Gastrocnemius medialis (tissue), 4 donors: Measurements from ENCODE around the gene RFK. TPM values are rescaled to one million over a fixed set of nuclear protein-coding genes. Genes with fewer than 3 reads are reported as not detected.

Experiments
- ATAC-seq, 2 donors: fragments of 150-250 bp; one replicate each; pipeline ENCODE4 v1.9.1; 2016
- DNase-seq, 2 donors: peaks; one replicate each; pipeline ENCODE4 v3.0.0-alpha.2; 2019
- H3K27ac ChIP-seq, 4 donors: fragments of 200-600 bp; sonication (generic); 1 replicate in 1 of 4; 2 replicates in 3 of 4; pipeline ENCODE4 v1.5.1; 2016 to 2018; ENCODE audit warnings: mild to moderate bottlenecking in 2 of 4, moderate library complexity in 1 of 4
- H3K27me3 ChIP-seq, 3 donors: fragments of 200-600 bp; sonication (generic) in 2 of 3; 1 replicate in 1 of 3; 2 replicates in 2 of 3; pipeline versions ENCODE4 v1.5.1 to v1.6.0; 2016 to 2019; ENCODE audit warnings: mild to moderate bottlenecking in 1 of 3, moderate library complexity in 1 of 3
- H3K36me3 ChIP-seq, 2 donors: fragments of 200-600 bp; sonication (generic) in 1 of 2; one replicate each; pipeline ENCODE4 v1.5.1; 2017 to 2018
- H3K4me1 ChIP-seq, 2 donors: fragments of 200-600 bp; sonication (generic) in 1 of 2; one replicate each; pipeline ENCODE4 v1.5.1; 2016 to 2017; ENCODE audit warnings: mild to moderate bottlenecking in 2 of 2
- H3K4me3 ChIP-seq, 4 donors: fragments of 200-600 bp; sonication (generic) in 3 of 4; 1 replicate in 1 of 4; 2 replicates in 3 of 4; pipeline ENCODE4 v1.5.1; 2016 to 2019; ENCODE audit warnings: mild to moderate bottlenecking in 2 of 4
- H3K9me3 ChIP-seq, 3 donors: fragments of 200-600 bp; sonication (generic) in 2 of 3; 1 replicate in 1 of 3; 2 replicates in 2 of 3; pipeline ENCODE4 v1.5.1; 2016 to 2019
- POLR2A ChIP-seq, 2 donors: fragments of 450-650 bp; IDR thresholded peaks; one replicate each; pipeline ENCODE4 v1.6.1; 2017; ENCODE audit warnings: antibody characterized with exemption in 2 of 2, mild to moderate bottlenecking in 2 of 2, moderate library complexity in 2 of 2
- in situ Hi-C, 4 donors: fragments of 200-750 bp; cut with MboI; loops; one replicate each; pipeline versions ENCODE4 v1.15.0 to v1.8.0; 2017; ENCODE audit warnings: low sequenced_read_pairs in 4 of 4
- intact Hi-C: fragments of 100-400 bp; cut with DNase I; formaldehyde crosslinking; loops from one replicate; pipeline ENCODE4 v1.15.1; 2023; ENCODE audit warnings: low total_unique reads
- total RNA-seq, 4 donors: library from RNA; depleted of rRNA; stranded (reverse); fragments of >200 nt; gene quantifications; one replicate each; pipeline versions ENCODE4 v1.1.0 to v1.2.3, GENCODE V29; 2016
- TF ChIP-seq, protein P1 (sequence below), 5 experiments: fragments of 450-650 bp in 3 of 5; fragments of 200-600 bp in 2 of 5; sonication (generic) in 2 of 5; IDR thresholded peaks in 4 of 5; conservative IDR thresholded peaks in 1 of 5; 1 replicate in 4 of 5; 2 replicates in 1 of 5; pipeline ENCODE4 v1.5.1; 2016 to 2019; ENCODE audit warnings: antibody characterized with exemption in 5 of 5, mild to moderate bottlenecking in 3 of 5, moderate library complexity in 3 of 5

Gene RFK
- total RNA-seq, 4 donors from 2014 or later: 13.2 to 33.6 (median 25.6) TPM

- Histone ChIP-seq H3K4me3 (no peak overlapping the region), H3K27me3 (no peaks in the 10 kb centered on the region), H3K36me3 (no peaks in the 10 kb centered on the region), H3K9me3 (no peaks in the 10 kb centered on the region), H3K4me1 (no peaks in the 10 kb centered on the region), H3K27ac (no peak overlapping the region)
- no peak for DNase-seq
- no peak for TF ChIP-seq POLR2A (IDR thresholded peaks at IDR 0.05)
- TF ChIP-seq, protein P1, sequence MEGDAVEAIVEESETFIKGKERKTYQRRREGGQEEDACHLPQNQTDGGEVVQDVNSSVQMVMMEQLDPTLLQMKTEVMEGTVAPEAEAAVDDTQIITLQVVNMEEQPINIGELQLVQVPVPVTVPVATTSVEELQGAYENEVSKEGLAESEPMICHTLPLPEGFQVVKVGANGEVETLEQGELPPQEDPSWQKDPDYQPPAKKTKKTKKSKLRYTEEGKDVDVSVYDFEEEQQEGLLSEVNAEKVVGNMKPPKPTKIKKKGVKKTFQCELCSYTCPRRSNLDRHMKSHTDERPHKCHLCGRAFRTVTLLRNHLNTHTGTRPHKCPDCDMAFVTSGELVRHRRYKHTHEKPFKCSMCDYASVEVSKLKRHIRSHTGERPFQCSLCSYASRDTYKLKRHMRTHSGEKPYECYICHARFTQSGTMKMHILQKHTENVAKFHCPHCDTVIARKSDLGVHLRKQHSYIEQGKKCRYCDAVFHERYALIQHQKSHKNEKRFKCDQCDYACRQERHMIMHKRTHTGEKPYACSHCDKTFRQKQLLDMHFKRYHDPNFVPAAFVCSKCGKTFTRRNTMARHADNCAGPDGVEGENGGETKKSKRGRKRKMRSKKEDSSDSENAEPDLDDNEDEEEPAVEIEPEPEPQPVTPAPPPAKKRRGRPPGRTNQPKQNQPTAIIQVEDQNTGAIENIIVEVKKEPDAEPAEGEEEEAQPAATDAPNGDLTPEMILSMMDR (IDR thresholded peaks at IDR 0.05 in 4 of 5, conservative IDR thresholded peaks at IDR 0.05 in 1 of 5): no peak
- no peak for ATAC-seq
- in situ Hi-C loops (no loop called here), intact Hi-C loops (no loop called here)
Measured at GRCh38 chr9:76433836-76434235, 39.6 kb upstream of the RFK start.

- Histone ChIP-seq H3K27ac (no peak overlapping the region), H3K27me3 (no peaks in the 10 kb centered on the region), H3K4me1 (no peaks in the 10 kb centered on the region), H3K36me3 (no peaks in the 10 kb centered on the region), H3K4me3 (no peak overlapping the region), H3K9me3 (no peaks in the 10 kb centered on the region)
- DNase-seq (no peak), ATAC-seq (no peak)
- no peak for TF ChIP-seq POLR2A (IDR thresholded peaks at IDR 0.05)
- TF ChIP-seq, protein P1 (IDR thresholded peaks at IDR 0.05 in 4 of 5, conservative IDR thresholded peaks at IDR 0.05 in 1 of 5): no peak
- in situ Hi-C loops (no loop called here), intact Hi-C loops (no loop called here)
Measured at GRCh38 chr9:76433406-76433805, 39.2 kb upstream of the RFK start.

DNA sequence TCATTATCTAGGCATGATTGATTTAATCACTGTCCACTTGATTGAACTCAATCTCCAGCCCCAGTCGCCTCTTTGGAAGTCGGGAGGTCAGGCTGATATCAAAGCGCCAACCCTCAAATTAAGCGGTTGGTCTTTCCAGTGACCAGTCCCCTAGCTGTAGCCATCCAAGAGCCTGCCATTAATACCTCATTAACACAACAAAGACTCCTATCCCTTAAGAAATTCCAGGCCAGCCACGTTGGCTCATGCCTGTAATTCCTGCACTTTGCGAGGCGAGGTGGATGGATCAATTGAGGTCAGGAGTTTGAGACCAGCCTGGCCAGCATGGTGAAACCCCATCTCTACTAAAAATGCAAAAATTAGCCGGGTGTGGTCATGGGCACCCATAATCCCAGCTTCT is 37.4 kb upstream of the RFK start:
- no peak for DNase-seq
- in situ Hi-C loops: no loop called here
- Histone ChIP-seq H3K27ac (no peak overlapping the region), H3K4me1 (no peaks in the 10 kb centered on the region), H3K4me3 (no peak overlapping the region), H3K27me3 (no peaks in the 10 kb centered on the region), H3K9me3 (no peaks in the 10 kb centered on the region), H3K36me3 (no peaks in the 10 kb centered on the region)
- TF ChIP-seq, protein P1 (IDR thresholded peaks at IDR 0.05 in 4 of 5, conservative IDR thresholded peaks at IDR 0.05 in 1 of 5): no peak
- TF ChIP-seq POLR2A (IDR thresholded peaks at IDR 0.05): no peak
- ATAC-seq: no peak
- intact Hi-C loops: no loop called here

GRCh38 chr9:76426807-76427419 is 32.7 kb upstream of the RFK start:
- Histone ChIP-seq H3K4me3 (no peak overlapping the region), H3K36me3 (no peaks in the 10 kb centered on the region), H3K9me3 (no peaks in the 10 kb centered on the region), H3K27me3 (no peaks in the 10 kb centered on the region), H3K4me1 (no peaks in the 10 kb centered on the region), H3K27ac (no peak overlapping the region)
- ATAC-seq: no peak
- intact Hi-C loops (no loop called here), in situ Hi-C loops (no loop called here)
- no peak for TF ChIP-seq POLR2A (IDR thresholded peaks at IDR 0.05)
- TF ChIP-seq, protein P1 (IDR thresholded peaks at IDR 0.05 in 4 of 5, conservative IDR thresholded peaks at IDR 0.05 in 1 of 5): no peak
- no peak for DNase-seq
